ENCODE data around the gene STX18. TPM values are rescaled to one million over a fixed set of nuclear protein-coding genes. Genes with fewer than 3 reads are reported as not detected.

The STX18 gene
- total and polyA plus RNA-seq, 2 experiments from 2014 or later: 15.9 to 18.1 TPM

GRCh38 chr4:4459181-4459580, 82.7 kb downstream of the STX18 start:
- H3K27me3 Mint-ChIP-seq (ENCODE audit: insufficient read depth, low read depth, poor library complexity): peaks cover 8% of the 10 kb centered on the region
- H3K79me2 ChIP-seq (replicated peaks; ENCODE audit: insufficient read depth): no peaks in the 10 kb centered on the region
- no peaks in the 10 kb centered on the region for H3K9me3 Mint-ChIP-seq
- peak overlapping the region; percentile 40; the same call in 1 of the 2 replicates for H3K4me2 ChIP-seq
- H4K20me1 ChIP-seq (replicated peaks; ENCODE audit: insufficient read depth): no peaks in the 10 kb centered on the region
- 0 out of 2 replicates have a peak overlapping the region, but pooled peaks have one; percentile 11 for H3K27ac ChIP-seq (ENCODE audit: low read depth)
- ATAC-seq: no peak
- no peak overlapping the region for H2AFZ ChIP-seq
- TF ChIP-seq ZNF114 (CRISPR knock-in tag; IDR thresholded peaks at IDR 0.05): no peak
- TF ChIP-seq POLR2AphosphoS5 (IDR thresholded peaks at IDR 0.05; ENCODE audit: low read depth): no peak
- no peak for TF ChIP-seq CTCF (conservative IDR thresholded peaks at IDR 0.05; ENCODE audit: low read depth in 2 of 2)
- TF ChIP-seq ZNF331 (CRISPR knock-in tag; IDR thresholded peaks at IDR 0.05; ENCODE audit: low read depth): no peak
- no peak for TF ChIP-seq STAT1 (IDR thresholded peaks at IDR 0.05; ENCODE audit: unreplicated experiment)
- H3K4me1 Mint-ChIP-seq: peaks cover 54% of the 10 kb centered on the region
- no peak overlapping the region for H3K4me3 Mint-ChIP-seq
- no peaks in the 10 kb centered on the region for H3K9me2 ChIP-seq (ENCODE audit: insufficient read depth)
- H3K4me3 ChIP-seq: no peak overlapping the region
- no peaks in the 10 kb centered on the region for H3K27me3 ChIP-seq (ENCODE audit: insufficient read depth)
- DNase-seq (ENCODE audit: low spot score): no peak
- H3K36me3 ChIP-seq (ENCODE audit: insufficient read depth): no peaks in the 10 kb centered on the region
- H3K4me1 ChIP-seq (ENCODE audit: insufficient read depth): peaks cover 75% of the 10 kb centered on the region
- peaks cover 3% of the 10 kb centered on the region for H3K36me3 Mint-ChIP-seq (ENCODE audit: low read depth)
- peak overlapping the region; percentile 6 for H3K27ac Mint-ChIP-seq
- 0 out of 2 replicates have a peak, but pooled peaks cover 5% of the 10 kb centered on the region for H3F3A ChIP-seq (replicated peaks; ENCODE audit: low read depth)

- Histone ChIP-seq H3K27ac (ENCODE audit: low read depth) (peak overlapping the region; percentile 68), H3K27me3 (ENCODE audit: insufficient read depth) (no peaks in the 10 kb centered on the region), H3K4me3 (peak overlapping the region; percentile 26), H3K36me3 (ENCODE audit: insufficient read depth) (no peaks in the 10 kb centered on the region), H3K9me2 (ENCODE audit: insufficient read depth) (no peaks in the 10 kb centered on the region), H3K4me1 (ENCODE audit: insufficient read depth) (peaks cover 63% of the 10 kb centered on the region), H2AFZ (no peak overlapping the region), H4K20me1 (replicated peaks; ENCODE audit: insufficient read depth) (no peaks in the 10 kb centered on the region), H3F3A (replicated peaks; ENCODE audit: low read depth) (0 out of 2 replicates have a peak, but pooled peaks cover 5% of the 10 kb centered on the region), H3K4me2 (peak overlapping the region; percentile 67), H3K79me2 (replicated peaks; ENCODE audit: insufficient read depth) (no peaks in the 10 kb centered on the region)
- peaks cover 47% of the 10 kb centered on the region for H3K4me1 Mint-ChIP-seq
- H3K4me3 Mint-ChIP-seq: no peak overlapping the region
- peak; percentile 27 for DNase-seq (ENCODE audit: low spot score)
- peaks cover 8% of the 10 kb centered on the region for H3K27me3 Mint-ChIP-seq (ENCODE audit: insufficient read depth, low read depth, poor library complexity)
- peaks cover 3% of the 10 kb centered on the region for H3K36me3 Mint-ChIP-seq (ENCODE audit: low read depth)
- H3K9me3 Mint-ChIP-seq: no peaks in the 10 kb centered on the region
- H3K27ac Mint-ChIP-seq: peak overlapping the region; percentile 47
- peak; percentile 66 for ATAC-seq
- no peak for TF ChIP-seq ZNF331 (CRISPR knock-in tag; IDR thresholded peaks at IDR 0.05; ENCODE audit: low read depth)
- no peak for TF ChIP-seq ZNF114 (CRISPR knock-in tag; IDR thresholded peaks at IDR 0.05)
- TF ChIP-seq EZH2 (IDR thresholded peaks at IDR 0.05; ENCODE audit: low read depth, unreplicated experiment): no peak
- no peak for TF ChIP-seq ZNF462 (CRISPR knock-in tag; IDR thresholded peaks at IDR 0.05)
- TF ChIP-seq EZH2phosphoT487 (IDR thresholded peaks at IDR 0.05; ENCODE audit: unreplicated experiment): no peak
- TF ChIP-seq CREB1 (CRISPR knock-in tag; IDR thresholded peaks at IDR 0.05; ENCODE audit: low read depth): no peak
- TF ChIP-seq NANOG (IDR thresholded peaks at IDR 0.05; ENCODE audit: borderline replicate concordance): no peak; the same call in 1 of the 2 replicates
Observed at GRCh38 chr4:4457803-4458553, 83.9 kb downstream of the STX18 start.
